Measurements from ENCODE around the gene NOTCH4.

DNA sequence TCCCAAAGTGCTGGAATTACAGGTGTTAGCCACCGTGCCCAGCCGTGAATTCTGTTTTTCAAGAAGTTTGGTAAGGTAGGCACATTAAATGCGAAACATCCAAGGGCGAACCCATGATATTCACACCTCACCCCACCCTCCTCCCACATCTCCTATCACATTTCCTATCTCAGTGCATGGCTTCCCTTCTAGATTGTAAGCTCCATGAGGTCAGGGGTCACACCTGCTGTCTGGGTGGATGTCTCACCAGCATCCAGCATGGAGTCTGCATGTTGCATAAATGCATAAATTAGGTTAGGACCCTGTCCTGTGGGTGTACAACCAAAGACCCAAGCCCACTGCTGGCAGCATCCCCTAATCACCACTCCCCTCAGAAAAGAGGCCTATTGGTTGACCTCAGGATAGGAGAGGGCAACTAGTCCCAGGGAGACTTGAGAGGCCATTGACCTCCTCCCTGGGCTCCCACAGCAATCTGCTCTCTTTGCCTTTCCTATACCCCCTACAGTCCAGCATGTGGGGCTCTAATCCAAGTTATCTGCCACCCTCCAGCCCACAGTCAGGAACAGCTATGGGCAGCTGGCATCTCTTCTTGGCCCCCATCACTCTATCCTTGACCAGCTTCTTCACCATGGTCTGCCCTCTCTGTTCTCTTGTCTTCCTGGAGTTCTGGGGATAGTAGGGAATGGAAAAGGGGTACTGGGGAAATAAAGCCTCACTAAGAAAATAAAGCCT lies 76.3 kb downstream of the NOTCH4 start:
- no peak for TF ChIP-seq POLR2A (IDR thresholded peaks at IDR 0.05)
- TF ChIP-seq, protein P1, sequence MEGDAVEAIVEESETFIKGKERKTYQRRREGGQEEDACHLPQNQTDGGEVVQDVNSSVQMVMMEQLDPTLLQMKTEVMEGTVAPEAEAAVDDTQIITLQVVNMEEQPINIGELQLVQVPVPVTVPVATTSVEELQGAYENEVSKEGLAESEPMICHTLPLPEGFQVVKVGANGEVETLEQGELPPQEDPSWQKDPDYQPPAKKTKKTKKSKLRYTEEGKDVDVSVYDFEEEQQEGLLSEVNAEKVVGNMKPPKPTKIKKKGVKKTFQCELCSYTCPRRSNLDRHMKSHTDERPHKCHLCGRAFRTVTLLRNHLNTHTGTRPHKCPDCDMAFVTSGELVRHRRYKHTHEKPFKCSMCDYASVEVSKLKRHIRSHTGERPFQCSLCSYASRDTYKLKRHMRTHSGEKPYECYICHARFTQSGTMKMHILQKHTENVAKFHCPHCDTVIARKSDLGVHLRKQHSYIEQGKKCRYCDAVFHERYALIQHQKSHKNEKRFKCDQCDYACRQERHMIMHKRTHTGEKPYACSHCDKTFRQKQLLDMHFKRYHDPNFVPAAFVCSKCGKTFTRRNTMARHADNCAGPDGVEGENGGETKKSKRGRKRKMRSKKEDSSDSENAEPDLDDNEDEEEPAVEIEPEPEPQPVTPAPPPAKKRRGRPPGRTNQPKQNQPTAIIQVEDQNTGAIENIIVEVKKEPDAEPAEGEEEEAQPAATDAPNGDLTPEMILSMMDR (IDR thresholded peaks at IDR 0.05): no peak

All from adrenal gland (tissue), 5 donors.